GM18861 (cell line): ENCODE measurements around the gene PERM1.
"Not testable (repeated sequence)": the region's sequence is repeated elsewhere in the genome, so short reads cannot be mapped to it uniquely, and the experiment has no call there.

ENCODE experiments used
- ATAC-seq: cut with Tn5 transposase; IDR thresholded peaks from one replicate; pipeline ENCODE4 v1.9.1; 2021; ENCODE audit not compliant: unreplicated experiment

PERM1 gene

GRCh38 chr1:1014799-1015681 lies 33.1 kb upstream of the PERM1 start:
- no peak for ATAC-seq

- ATAC-seq, result no peak
Observed at GRCh38 chr1:1013922-1014648, 32.2 kb upstream of the PERM1 start.

- peak; percentile 77 for ATAC-seq
Observed at GRCh38 chr1:1013105-1013921, 31.4 kb upstream of the PERM1 start, which contains the start of gene ISG15. Gene ISG15, plus strand, starts transcription at chr1:1013497. Its CDS starts 77 bp downstream, at chr1:1013574.

- ATAC-seq, result not testable (repeated sequence)
Observed at GRCh38 chr1:1012736-1013104, 30.8 kb upstream of the PERM1 start.

- no peak for ATAC-seq
Observed at GRCh38 chr1:1011396-1011949, 29.6 kb upstream of the PERM1 start.

GRCh38 chr1:1010131-1010530 lies 28.2 kb upstream of the PERM1 start:
- ATAC-seq, result not testable (repeated sequence)

- ATAC-seq, result no peak
Observed at GRCh38 chr1:1006305-1007159, 24.6 kb upstream of the PERM1 start.

GRCh38 chr1:1005774-1006304 lies 23.9 kb upstream of the PERM1 start:
- ATAC-seq, result no peak

- ATAC-seq, result no peak
Observed at GRCh38 chr1:1004780-1005697, 23.1 kb upstream of the PERM1 start.

- ATAC-seq, result no peak
Observed at GRCh38 chr1:1004420-1004779, 22.5 kb upstream of the PERM1 start.

GRCh38 chr1:1003618-1004419 lies 21.9 kb upstream of the PERM1 start:
- no peak for ATAC-seq

GRCh38 chr1:1001057-1001783 lies 19.3 kb upstream of the PERM1 start:
- no peak for ATAC-seq

GRCh38 chr1:1000357-1001056 lies 18.6 kb upstream of the PERM1 start:
- no peak for ATAC-seq

GRCh38 chr1:999725-1000356 lies 17.9 kb upstream of the PERM1 start, which contains the start of gene HES4:
Gene HES4, minus strand, starts transcription at chr1:1000097. Its CDS starts 124 bp downstream, at chr1:999973.
- no peak for ATAC-seq

- no peak for ATAC-seq
Observed at GRCh38 chr1:998995-999724, 17.3 kb upstream of the PERM1 start.

GRCh38 chr1:998745-998994 lies 16.8 kb upstream of the PERM1 start:
- no peak for ATAC-seq
